Measurements from ENCODE around the gene OPHN1.

The OPHN1 gene

GRCh38 chrX:68249401-68249831, 183.9 kb downstream of the OPHN1 start:
- DNase-seq (ENCODE audit: low spot score), result no peak

- DNase-seq (ENCODE audit: low spot score), result no peak
These were observed 194.7 kb downstream of the OPHN1 start for GRCh38 chrX:68238568-68238967.

- DNase-seq (ENCODE audit: low spot score), result no peak
These were observed 199.0 kb downstream of the OPHN1 start for GRCh38 chrX:68234171-68234910.

- DNase-seq (ENCODE audit: low spot score), result no peak
These were observed 201.1 kb downstream of the OPHN1 start for GRCh38 chrX:68232206-68232605.

GRCh38 chrX:68209008-68209407, 224.3 kb downstream of the OPHN1 start:
- no peak for DNase-seq (ENCODE audit: low spot score)

- no peak for DNase-seq (ENCODE audit: low spot score)
These were observed 228.7 kb downstream of the OPHN1 start for GRCh38 chrX:68204521-68205038.

- DNase-seq (ENCODE audit: low spot score), result no peak
These were observed 229.6 kb downstream of the OPHN1 start for GRCh38 chrX:68203646-68204045.

- DNase-seq (ENCODE audit: low spot score), result no peak
These were observed 230.1 kb downstream of the OPHN1 start for GRCh38 chrX:68203211-68203610.

- DNase-seq (ENCODE audit: low spot score), result no peak
These were observed 234.0 kb downstream of the OPHN1 start for GRCh38 chrX:68199062-68199848.

GRCh38 chrX:68196939-68197791, 236.1 kb downstream of the OPHN1 start:
- DNase-seq (ENCODE audit: low spot score), result peak; percentile 77

- DNase-seq (ENCODE audit: low spot score), result no peak
These were observed 237.7 kb downstream of the OPHN1 start for GRCh38 chrX:68195561-68195960.

GRCh38 chrX:68193786-68194185, 239.5 kb downstream of the OPHN1 start:
- no peak for DNase-seq (ENCODE audit: low spot score)

- no peak for DNase-seq (ENCODE audit: low spot score)
These were observed 240.1 kb downstream of the OPHN1 start for GRCh38 chrX:68193234-68193633.

- DNase-seq (ENCODE audit: low spot score), result no peak
These were observed 242.5 kb downstream of the OPHN1 start for GRCh38 chrX:68190799-68191198.

- no peak for DNase-seq (ENCODE audit: low spot score)
These were observed 246.6 kb downstream of the OPHN1 start for GRCh38 chrX:68186552-68187262.

GRCh38 chrX:68185161-68185560, 248.1 kb downstream of the OPHN1 start:
- DNase-seq (ENCODE audit: low spot score), result no peak

- no peak for DNase-seq (ENCODE audit: low spot score)
These were observed 249.6 kb downstream of the OPHN1 start for GRCh38 chrX:68183612-68184214.

GRCh38 chrX:68180579-68180978, 252.7 kb downstream of the OPHN1 start:
- no peak for DNase-seq (ENCODE audit: low spot score)

- DNase-seq (ENCODE audit: low spot score), result no peak
These were observed 253.9 kb downstream of the OPHN1 start for GRCh38 chrX:68179355-68179754.

- DNase-seq (ENCODE audit: low spot score), result no peak
These were observed 255.8 kb downstream of the OPHN1 start for GRCh38 chrX:68177542-68177941.

GRCh38 chrX:68175562-68175961, 257.7 kb downstream of the OPHN1 start:
- DNase-seq (ENCODE audit: low spot score), result peak; percentile 35
